IMR-90 (cell line): ENCODE data around the gene POU3F2. TPM values are rescaled to one million over a fixed set of nuclear protein-coding genes. Genes with fewer than 3 reads are reported as not detected.

Experiments used
- ATAC-seq: fragments of 200-7000 bp; cut with Tn5 transposase; 2 replicates; pipeline ENCODE4 v1.9.1; 2020; ENCODE audit warnings: low read depth, mild to moderate bottlenecking, moderate library complexity
- BruUV-seq: library from RNA; stranded (reverse); fragments of 400-500 nt; replicated peaks from 2 replicates; lab custom pipeline; 2021; lab: Mats Ljungman, UMichigan
- CTCF ChIA-PET: fragments of 300-600 bp; formaldehyde crosslinking; extraction: SDS; loops from one replicate; lab custom pipeline; 2021; ENCODE audit warnings: antibody characterized with exemption; lab: Yijun Ruan, JAX
- POLR2A ChIA-PET: fragments of 300-600 bp; sonication (Branson Sonifier 250); formaldehyde crosslinking; loops from one replicate; lab custom pipeline; 2022; ENCODE audit warnings: antibody characterized with exemption; ENCODE audit not compliant: unreplicated experiment; lab: Charles Lee
- DNase-seq: peaks from one replicate; pipeline ENCODE4 v3.0.0; 2013
- H2AFZ ChIP-seq: replicated peaks from 2 replicates; pipeline ENCODE3; 2013; ENCODE audit warnings: low read length, mild to moderate bottlenecking; ENCODE audit not compliant: poor library complexity
- H2AK5ac ChIP-seq: 2 replicates; pipeline ENCODE4 v1.6.1; 2013; ENCODE audit warnings: low read depth, low read length, inconsistent platforms
- H2AK9ac ChIP-seq: replicated peaks from 2 replicates; pipeline ENCODE3; 2013; ENCODE audit warnings: mild to moderate bottlenecking, low read depth, low read length, moderate library complexity; ENCODE audit not compliant: poor library complexity
- H2BK120ac ChIP-seq: 2 replicates; pipeline ENCODE4 v1.6.1; 2013; ENCODE audit warnings: low read depth, low read length, inconsistent platforms
- H2BK15ac ChIP-seq: 3 replicates; pipeline ENCODE4 v1.6.1; 2013; ENCODE audit warnings: low read depth, low read length, inconsistent platforms
- H2BK20ac ChIP-seq: 2 replicates; pipeline ENCODE4 v1.6.1; 2013; ENCODE audit warnings: low read depth, mild to moderate bottlenecking, inconsistent platforms, low read length, moderate library complexity
- H2BK5ac ChIP-seq: 2 replicates; pipeline ENCODE4 v1.6.1; 2013; ENCODE audit warnings: mild to moderate bottlenecking, low read depth, low read length, inconsistent platforms; ENCODE audit not compliant: poor library complexity, severe bottlenecking
- H3K14ac ChIP-seq: replicated peaks from 2 replicates; pipeline ENCODE4 v1.6.1; 2013; ENCODE audit warnings: low read depth, low read length, inconsistent platforms
- H3K18ac ChIP-seq: 2 replicates; pipeline ENCODE4 v1.6.1; 2013; ENCODE audit warnings: low read depth, low read length, control low read depth
- H3K23ac ChIP-seq: 2 replicates; pipeline ENCODE4 v1.6.1; 2013; ENCODE audit warnings: low read depth, low read length, inconsistent platforms
- H3K27ac ChIP-seq: 2 replicates; pipeline ENCODE4 v1.5.1; 2013; ENCODE audit warnings: mild to moderate bottlenecking, control low read depth, low read length; ENCODE audit not compliant: insufficient read depth
- H3K27me3 ChIP-seq: 2 replicates; pipeline ENCODE4 v1.6.1; 2013; ENCODE audit warnings: low read length; ENCODE audit not compliant: control insufficient read depth, insufficient read depth
- H3K36me3 ChIP-seq: 2 replicates; pipeline ENCODE4 v1.6.1; 2013; ENCODE audit warnings: low read length, mixed read lengths; ENCODE audit not compliant: control insufficient read depth, insufficient read depth
- H3K4ac ChIP-seq: 2 replicates; pipeline ENCODE4 v1.6.1; 2013; ENCODE audit warnings: low read depth, low read length, inconsistent platforms
- H3K4me1 ChIP-seq: 2 replicates; pipeline ENCODE4 v1.6.1; 2013; ENCODE audit warnings: low read length, mixed read lengths; ENCODE audit not compliant: control insufficient read depth, insufficient read depth
- H3K4me2 ChIP-seq: 2 replicates; pipeline ENCODE4 v1.6.1; 2013; ENCODE audit warnings: low read depth, mild to moderate bottlenecking, control low read depth, low read length, moderate library complexity
- H3K4me3 ChIP-seq: 2 replicates; pipeline ENCODE4 v1.5.1; 2013; ENCODE audit warnings: low read depth, mild to moderate bottlenecking, control low read depth, low read length, moderate library complexity; ENCODE audit not compliant: insufficient read depth
- H3K56ac ChIP-seq: 2 replicates; pipeline ENCODE4 v1.6.1; 2013; ENCODE audit warnings: low read length, inconsistent platforms; ENCODE audit not compliant: insufficient read depth; ENCODE audit errors: extremely low read depth
- H3K79me1 ChIP-seq, 2 experiments: 2 replicates each; pipeline ENCODE4 v1.6.1; 2013; ENCODE audit warnings: low read length in 2 of 2, inconsistent platforms in 1 of 2, low read depth in 1 of 2
- H3K9ac ChIP-seq: 2 replicates; pipeline ENCODE4 v1.6.1; 2013; ENCODE audit warnings: low read depth, low read length, control low read depth
- H3K9me1 ChIP-seq: 2 replicates; pipeline ENCODE4 v1.6.1; 2013; ENCODE audit warnings: low read length, inconsistent platforms; ENCODE audit not compliant: insufficient read depth
- H3K9me3 ChIP-seq: 2 replicates; pipeline ENCODE4 v1.6.1; 2013; ENCODE audit warnings: low read length; ENCODE audit not compliant: control insufficient read depth, insufficient read depth
- H4K20me1 ChIP-seq: 2 replicates; pipeline ENCODE4 v1.6.1; 2013; ENCODE audit warnings: low read length, inconsistent platforms; ENCODE audit not compliant: insufficient read depth
- H4K5ac ChIP-seq: 2 replicates; pipeline ENCODE4 v1.6.1; 2013; ENCODE audit warnings: mild to moderate bottlenecking, low read depth, low read length, control low read depth
- H4K8ac ChIP-seq, 2 experiments: 2 replicates each; pipeline ENCODE4 v1.6.1; 2013; ENCODE audit warnings: low read depth in 2 of 2, low read length in 2 of 2, control low read depth in 1 of 2, inconsistent platforms in 1 of 2
- H4K91ac ChIP-seq: 2 replicates; pipeline ENCODE4 v1.6.1; 2013; ENCODE audit warnings: low read depth, low read length, inconsistent platforms; ENCODE audit not compliant: insufficient read depth
- BHLHE40 ChIP-seq: fragments of 150-350 bp; IDR thresholded peaks from 2 replicates; pipeline ENCODE4 v1.6.1; 2016; ENCODE audit warnings: mild to moderate bottlenecking, low read depth, low read length
- CEBPB ChIP-seq: IDR thresholded peaks from 2 replicates; pipeline ENCODE4 v1.6.1; 2012; ENCODE audit warnings: low read depth, low read length, improper control_type of control experiment
- CHD1 ChIP-seq: IDR thresholded peaks from 2 replicates; pipeline ENCODE4 v1.6.1; 2012; ENCODE audit warnings: low read depth, low read length, improper control_type of control experiment
- FOS ChIP-seq: fragments of 150-350 bp; IDR thresholded peaks from 2 replicates; pipeline ENCODE4 v1.6.1; 2016; ENCODE audit warnings: low read depth, low read length
- MAFK ChIP-seq: IDR thresholded peaks from 2 replicates; pipeline ENCODE4 v1.6.1; 2012; ENCODE audit warnings: low read depth, low read length, improper control_type of control experiment
- MAZ ChIP-seq: IDR thresholded peaks from 2 replicates; pipeline ENCODE4 v1.6.1; 2012; ENCODE audit warnings: low read depth, mild to moderate bottlenecking, low read length, improper control_type of control experiment, moderate library complexity, borderline replicate concordance
- MXI1 ChIP-seq: IDR thresholded peaks from 2 replicates; pipeline ENCODE4 v1.6.1; 2012; ENCODE audit warnings: low read depth, mild to moderate bottlenecking, low read length, moderate library complexity, borderline replicate concordance
- NFE2L2 ChIP-seq: fragments of 150-350 bp; IDR thresholded peaks from 2 replicates; pipeline ENCODE4 v1.6.1; 2016; ENCODE audit warnings: low read depth, mild to moderate bottlenecking, low read length
- POLR2A ChIP-seq: IDR thresholded peaks from 2 replicates; pipeline ENCODE4 v1.6.1; 2012; ENCODE audit warnings: mild to moderate bottlenecking, low read depth, low read length
- RAD21 ChIP-seq: IDR thresholded peaks from 2 replicates; pipeline ENCODE4 v1.6.1; 2012; ENCODE audit warnings: low read length, improper control_type of control experiment
- RCOR1 ChIP-seq: IDR thresholded peaks from 2 replicates; pipeline ENCODE4 v1.6.1; 2012; ENCODE audit warnings: mild to moderate bottlenecking, low read length, improper control_type of control experiment; ENCODE audit not compliant: insufficient replicate concordance
- RFX5 ChIP-seq: IDR thresholded peaks from 2 replicates; pipeline ENCODE4 v1.8.0; 2012; ENCODE audit warnings: low read depth, mild to moderate bottlenecking, low read length, moderate library complexity
- SMC3 ChIP-seq: fragments of 150-350 bp; IDR thresholded peaks from 2 replicates; pipeline ENCODE4 v1.6.1; 2016; ENCODE audit warnings: low read depth, mild to moderate bottlenecking, antibody characterized with exemption, low read length, moderate library complexity
- WGBS, 2 experiments: methylation state at CpG; one replicate each; pipeline versions ENCODE4 v1.1.5 to v1.1.7; 2013; ENCODE audit warnings: missing lambda C conversion rate in 2 of 2; ENCODE audit not compliant: insufficient read length in 1 of 2; ENCODE audit errors: extremely low coverage in 2 of 2; 5-methylcytosine and 5-hydroxymethylcytosine counted together
- dilution Hi-C: fragments of 300-500 bp; cut with HindIII; formaldehyde crosslinking; loops from one replicate; pipeline ENCODE4 v1.14.3; 2018; ENCODE audit warnings: low sequenced_read_pairs; ENCODE audit not compliant: unreplicated experiment
- in situ Hi-C: fragments of 300-500 bp; cut with MboI; formaldehyde crosslinking; loops from 3 replicates; pipeline ENCODE4 v1.14.3; 2019; ENCODE audit warnings: low sequenced_read_pairs, inconsistent platforms, mixed read lengths
- intact Hi-C: fragments of 100-400 bp; cut with micrococcal nuclease; formaldehyde crosslinking; loops from 2 replicates; pipeline ENCODE4 v1.10.0; 2022
- polyA plus RNA-seq, 3 experiments: library from polyadenylated mRNA; depleted of rRNA; stranded (reverse); fragments of >200 nt; gene quantifications; 2 replicates each; pipeline ENCODE4 v1.2.3, GENCODE V29; 2012; ENCODE audit warnings: low replicate concordance in 1 of 3
- total RNA-seq: library from RNA; depleted of rRNA; stranded (reverse); fragments of >200 nt; gene quantifications from 2 replicates; pipeline ENCODE4 v1.2.3, GENCODE V29; 2012
- TF ChIP-seq, protein P1 (sequence below): conservative IDR thresholded peaks from 2 replicates; pipeline ENCODE4 v1.5.1; 2012; ENCODE audit warnings: mild to moderate bottlenecking, low read depth, low read length, improper control_type of control experiment
- TF ChIP-seq, protein P2 (sequence below): fragments of 150-350 bp; IDR thresholded peaks from 2 replicates; pipeline ENCODE4 v1.6.1; 2016; ENCODE audit warnings: low read depth, mild to moderate bottlenecking, low read length, moderate library complexity, borderline replicate concordance
- TF ChIP-seq, protein P3 (sequence below): fragments of 150-350 bp; IDR thresholded peaks from 2 replicates; pipeline ENCODE4 v1.6.1; 2017; ENCODE audit warnings: mild to moderate bottlenecking, antibody characterized with exemption, low read length, low read depth

The POU3F2 gene
- total and polyA plus RNA-seq, 2 of the 4 experiments (the other 2 are of a cell fraction) = not detected

DNA sequence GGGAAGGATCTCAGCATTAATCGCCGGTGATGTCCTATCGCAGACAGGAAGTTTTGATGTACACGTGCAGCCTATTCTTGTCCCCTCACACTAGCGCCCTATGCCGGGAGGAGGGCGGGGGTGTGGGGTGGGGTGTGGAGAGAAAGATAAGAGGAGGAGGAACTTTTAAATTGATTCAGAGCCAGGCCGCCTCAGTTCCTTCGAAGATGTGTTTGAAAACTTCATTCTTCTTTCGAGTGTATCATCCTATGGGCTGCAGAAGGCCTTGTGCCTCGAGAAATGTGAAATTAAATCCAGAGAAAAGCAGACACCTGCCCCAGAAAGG, 2.5 kb upstream of the POU3F2 start:
- Histone ChIP-seq H4K8ac (no peak overlapping the region), H2BK120ac (no peak overlapping the region), H2BK5ac (no peak overlapping the region), H4K5ac (no peak overlapping the region), H3K14ac (no peak overlapping the region), H3K4me1 (peaks cover 7% of the 10 kb centered on the region; the same call in 1 of the 2 replicates), H3K4me3 (no peak overlapping the region), H3K9me3 (peaks cover 3% of the 10 kb centered on the region; the same call in 1 of the 2 replicates), H3K36me3 (no peaks in the 10 kb centered on the region), H2AK5ac (no peak overlapping the region), H3K4ac (no peak overlapping the region), H3K18ac (no peak overlapping the region), H2AFZ (peak overlapping the region; percentile 82), H4K91ac (no peak overlapping the region), H3K56ac (no peak overlapping the region), H3K9me1 (no peaks in the 10 kb centered on the region), H3K23ac (no peak overlapping the region), H3K27me3 (peaks cover 82% of the 10 kb centered on the region), H3K4me2 (no peak overlapping the region; the same call in 1 of the 2 replicates), H4K20me1 (no peaks in the 10 kb centered on the region; the same call in none of the 2 replicates), H3K9ac (no peak overlapping the region), H2BK15ac (no peak overlapping the region), H3K27ac (no peak overlapping the region), H2AK9ac (no peak overlapping the region), H3K79me1 (no peaks in the 10 kb centered on the region), H2BK20ac (no peak overlapping the region)
- ATAC-seq (no peak), DNase-seq (no peak)
- dilution Hi-C loops = no loop called here
- intact Hi-C loops = no loop called here
- in situ Hi-C loops = no loop called here
- BruUV-seq = no TSS peak
- TF ChIP-seq RFX5 = no peak
- TF ChIP-seq, protein P1, sequence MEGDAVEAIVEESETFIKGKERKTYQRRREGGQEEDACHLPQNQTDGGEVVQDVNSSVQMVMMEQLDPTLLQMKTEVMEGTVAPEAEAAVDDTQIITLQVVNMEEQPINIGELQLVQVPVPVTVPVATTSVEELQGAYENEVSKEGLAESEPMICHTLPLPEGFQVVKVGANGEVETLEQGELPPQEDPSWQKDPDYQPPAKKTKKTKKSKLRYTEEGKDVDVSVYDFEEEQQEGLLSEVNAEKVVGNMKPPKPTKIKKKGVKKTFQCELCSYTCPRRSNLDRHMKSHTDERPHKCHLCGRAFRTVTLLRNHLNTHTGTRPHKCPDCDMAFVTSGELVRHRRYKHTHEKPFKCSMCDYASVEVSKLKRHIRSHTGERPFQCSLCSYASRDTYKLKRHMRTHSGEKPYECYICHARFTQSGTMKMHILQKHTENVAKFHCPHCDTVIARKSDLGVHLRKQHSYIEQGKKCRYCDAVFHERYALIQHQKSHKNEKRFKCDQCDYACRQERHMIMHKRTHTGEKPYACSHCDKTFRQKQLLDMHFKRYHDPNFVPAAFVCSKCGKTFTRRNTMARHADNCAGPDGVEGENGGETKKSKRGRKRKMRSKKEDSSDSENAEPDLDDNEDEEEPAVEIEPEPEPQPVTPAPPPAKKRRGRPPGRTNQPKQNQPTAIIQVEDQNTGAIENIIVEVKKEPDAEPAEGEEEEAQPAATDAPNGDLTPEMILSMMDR = no peak
- TF ChIP-seq CHD1 = no peak
- no peak for TF ChIP-seq NFE2L2
- TF ChIP-seq, protein P2, sequence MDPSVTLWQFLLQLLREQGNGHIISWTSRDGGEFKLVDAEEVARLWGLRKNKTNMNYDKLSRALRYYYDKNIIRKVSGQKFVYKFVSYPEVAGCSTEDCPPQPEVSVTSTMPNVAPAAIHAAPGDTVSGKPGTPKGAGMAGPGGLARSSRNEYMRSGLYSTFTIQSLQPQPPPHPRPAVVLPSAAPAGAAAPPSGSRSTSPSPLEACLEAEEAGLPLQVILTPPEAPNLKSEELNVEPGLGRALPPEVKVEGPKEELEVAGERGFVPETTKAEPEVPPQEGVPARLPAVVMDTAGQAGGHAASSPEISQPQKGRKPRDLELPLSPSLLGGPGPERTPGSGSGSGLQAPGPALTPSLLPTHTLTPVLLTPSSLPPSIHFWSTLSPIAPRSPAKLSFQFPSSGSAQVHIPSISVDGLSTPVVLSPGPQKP = no peak
- TF ChIP-seq SMC3 = no peak
- TF ChIP-seq POLR2A = no peak
- TF ChIP-seq BHLHE40 = no peak
- no peak for TF ChIP-seq MXI1
- TF ChIP-seq CEBPB = no peak
- no peak for TF ChIP-seq RAD21
- TF ChIP-seq MAFK = no peak
- no peak for TF ChIP-seq MAZ
- no peak for TF ChIP-seq FOS
- TF ChIP-seq, protein P3, sequence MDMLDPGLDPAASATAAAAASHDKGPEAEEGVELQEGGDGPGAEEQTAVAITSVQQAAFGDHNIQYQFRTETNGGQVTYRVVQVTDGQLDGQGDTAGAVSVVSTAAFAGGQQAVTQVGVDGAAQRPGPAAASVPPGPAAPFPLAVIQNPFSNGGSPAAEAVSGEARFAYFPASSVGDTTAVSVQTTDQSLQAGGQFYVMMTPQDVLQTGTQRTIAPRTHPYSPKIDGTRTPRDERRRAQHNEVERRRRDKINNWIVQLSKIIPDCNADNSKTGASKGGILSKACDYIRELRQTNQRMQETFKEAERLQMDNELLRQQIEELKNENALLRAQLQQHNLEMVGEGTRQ = no peak
- no peak for TF ChIP-seq RCOR1
- POLR2A ChIA-PET = no interaction called here
- no CpG with 5 or more reads among the region's 11 CpGs for WGBS, 2 experiments
- CTCF ChIA-PET = no interaction called here
